ENCODE results near the gene CLIC6. TPM values are rescaled to one million over a fixed set of nuclear protein-coding genes. Genes with fewer than 3 reads are reported as not detected.

The CLIC6 gene
- total and polyA plus RNA-seq, 9 of the 15 experiments (the other 6 are each of a cell fraction or from before 2014, with no cell fraction given): not detected

GRCh38 chr21:34630536-34631143 lies 38.2 kb upstream of the CLIC6 start (continued):
- TF ChIP-seq NR0B1 (IDR thresholded peaks at IDR 0.05; ENCODE audit: partially characterized antibody) (no peak), ZBED1 (IDR thresholded peaks at IDR 0.05) (no peak), SMC3 (conservative IDR thresholded peaks at IDR 0.05; ENCODE audit: insufficient read depth, low read depth, low read length) (peak; percentile 84), DEAF1 (CRISPR knock-in tag; IDR thresholded peaks at IDR 0.05) (peak; percentile 96), THRB (CRISPR knock-in tag; conservative IDR thresholded peaks at IDR 0.05) (0 out of 2 replicates have a peak, but pooled peaks have one; percentile 28)

- BruUV-seq (replicated peaks): no TSS peak
- no peak for FAIRE-seq
- TF ChIP-seq SMARCA4 (IDR thresholded peaks at IDR 0.05) (no peak), TCF3 (CRISPR knock-in tag; IDR thresholded peaks at IDR 0.05) (no peak), KAT7 (CRISPR knock-in tag; IDR thresholded peaks at IDR 0.05; ENCODE audit: borderline replicate concordance) (no peak), ELF1 (tag; IDR thresholded peaks at IDR 0.05) (no peak), ETS1 (conservative IDR thresholded peaks at IDR 0.05; ENCODE audit: control insufficient read depth, low read depth, low read length) (no peak), ZBTB12 (CRISPR knock-in tag; IDR thresholded peaks at IDR 0.05) (no peak), PKNOX1 (IDR thresholded peaks at IDR 0.05) (no peak)
These were observed 36.3 kb upstream of the CLIC6 start for GRCh38 chr21:34632498-34632897.

More at GRCh38 chr21:34632498-34632897, 36.3 kb upstream of the CLIC6 start:
- 0% methylated on average over 4 of the region's 4 CpGs for WGBS (ENCODE audit: insufficient coverage, low coverage, missing lambda C conversion rate)
- intact Hi-C loops (cut with micrococcal nuclease) (no loop called here), in situ Hi-C loops (cut with MboI) (loop anchor here (10.0 to 25.0 kb wide), 2 partner anchors 245 to 708 kb away; partner anchors contain the start of gene SMIM11)
- Histone ChIP-seq H4K20me1 (replicated peaks; ENCODE audit: control insufficient read depth, insufficient read depth, low read length) (no peaks in the 10 kb centered on the region), H3K27ac (ENCODE audit: extremely low read depth, low read depth, low read length) (no peak overlapping the region), H3K4me3 (no peak overlapping the region), H3K4me1 (replicated peaks in 1 of 2; ENCODE audit: control insufficient read depth in 2 of 2, insufficient read depth in 2 of 2, low read length in 2 of 2) (no peaks in the 10 kb centered on the region), H2AFZ (ENCODE audit: low read depth, low read length) (no peak overlapping the region), H3K4me2 (ENCODE audit: insufficient read depth, low read length) (no peak overlapping the region), H3K27me3 (ENCODE audit: control insufficient read depth in 2 of 2, insufficient read depth in 2 of 2, low read length in 2 of 2) (peaks cover 12 to 26% of the 10 kb centered on the region in 2 experiments), H3K79me2 (ENCODE audit: control insufficient read depth, insufficient read depth, low read length) (no peaks in the 10 kb centered on the region), H3K9me1 (ENCODE audit: control insufficient read depth, insufficient read depth, low read length) (no peaks in the 10 kb centered on the region), H3K36me3 (ENCODE audit: control insufficient read depth, insufficient read depth, low read length) (no peaks in the 10 kb centered on the region), H3K9me3 (replicated peaks; ENCODE audit: control insufficient read depth, insufficient read depth, low read depth, low read length) (no peaks in the 10 kb centered on the region), H3K9ac (ENCODE audit: insufficient read depth in 1 of 2, low read depth in 2 of 2, low read length in 2 of 2) (no peak overlapping the region)
- POLR2A ChIA-PET: interaction anchor here (1.1 to 1.2 kb wide), 3 partner anchors 10 to 21 kb away, joined by 3 to 5 read pairs (median 4); no protein-coding TSS in a partner anchor
- no peak for ATAC-seq
- DNase-seq (ENCODE audit: extremely low read depth in 1 of 4, low spot score in 3 of 4): no peak
- CTCF ChIA-PET (ENCODE audit: low intra/inter-chr PET ratio): no interaction called here
